ENCODE measurements around the gene SLC24A4. TPM values are rescaled to one million over a fixed set of nuclear protein-coding genes. Genes with fewer than 3 reads are reported as not detected.

The SLC24A4 gene
- total and polyA plus RNA-seq, 7 experiments from 2014 or later: 0.10 to 15.3 (median 2.1) TPM; not detected in 4

GRCh38 chr14:92507174-92507768 is 184.3 kb downstream of the SLC24A4 start:
- H3K36me3 ChIP-seq (ENCODE audit: control insufficient read depth in 2 of 3, insufficient read depth in 3 of 3, low read length in 3 of 3): no peaks in the 10 kb centered on the region
- peaks cover 0 to 37% (median 0%) of the 10 kb centered on the region in 5 donors for H3K27me3 Mint-ChIP-seq
- H3K4me3 ChIP-seq (ENCODE audit: low read length): no peak overlapping the region
- H3K9me3 ChIP-seq (ENCODE audit: control insufficient read depth in 2 of 3, low read length in 3 of 3): no peaks in the 10 kb centered on the region
- H3K36me3 Mint-ChIP-seq: peaks cover 0 to 3% (median 0%) of the 10 kb centered on the region in 5 donors
- ChIA-PET POLR2A (no interaction called here), CTCF (no interaction called here)
- DNase-seq: no peak
- H3K4me1 Mint-ChIP-seq: peaks cover 5 to 26% (median 14%) of the 10 kb centered on the region in 7 donors
- intact Hi-C loops (cut with micrococcal nuclease): no loop called here
- peaks cover 0 to 8% of the 10 kb centered on the region in 2 donors for H3K4me1 ChIP-seq (ENCODE audit: control insufficient read depth in 2 of 2, insufficient read depth in 2 of 2, low read length in 2 of 2)
- H3K27ac ChIP-seq (ENCODE audit: low read depth, low read length): no peak overlapping the region
- no peak overlapping the region for H3K4me3 Mint-ChIP-seq
- peak overlapping the region in 1 of 9 donors; percentile 77 for H3K27ac Mint-ChIP-seq
- peak; percentile 72 for ATAC-seq
- H3K27me3 ChIP-seq (ENCODE audit: control insufficient read depth in 2 of 2, insufficient read depth in 2 of 2, low read length in 2 of 2): no peaks in the 10 kb centered on the region
- no peaks in the 10 kb centered on the region for H3K9me3 Mint-ChIP-seq

- Mint-ChIP-seq H3K36me3 (peaks cover 0 to 2% (median 0%) of the 10 kb centered on the region in 5 donors), H3K9me3 (no peaks in the 10 kb centered on the region), H3K4me3 (peak overlapping the region in 1 of 10 donors; percentile 21), H3K4me1 (peaks cover 10 to 42% (median 25%) of the 10 kb centered on the region in 7 donors), H3K27me3 (peaks cover 0 to 54% (median 0%) of the 10 kb centered on the region in 5 donors), H3K27ac (no peak overlapping the region)
- no peaks in the 10 kb centered on the region for H3K36me3 ChIP-seq (ENCODE audit: control insufficient read depth in 2 of 3, insufficient read depth in 3 of 3, low read length in 3 of 3)
- intact Hi-C loops (cut with micrococcal nuclease): loop anchor here (5.0 kb wide), 3 partner anchors 36 to 171 kb away; no protein-coding TSS in a partner anchor
- H3K4me3 ChIP-seq (ENCODE audit: low read length): no peak overlapping the region
- POLR2A ChIA-PET: interaction anchor here (0.9 kb wide), 1 partner anchor 27 kb away, joined by 3 read pairs; no protein-coding TSS in a partner anchor
- H3K9me3 ChIP-seq (ENCODE audit: control insufficient read depth in 2 of 3, low read length in 3 of 3): no peaks in the 10 kb centered on the region
- no peaks in the 10 kb centered on the region for H3K27me3 ChIP-seq (ENCODE audit: control insufficient read depth in 2 of 2, insufficient read depth in 2 of 2, low read length in 2 of 2)
- peaks cover 13 to 20% of the 10 kb centered on the region in 2 donors for H3K4me1 ChIP-seq (ENCODE audit: control insufficient read depth in 2 of 2, insufficient read depth in 2 of 2, low read length in 2 of 2)
- ATAC-seq (no peak), DNase-seq (no peak)
- CTCF ChIA-PET: no interaction called here
- H3K27ac ChIP-seq (ENCODE audit: low read depth, low read length): no peak overlapping the region
These were observed 188.0 kb downstream of the SLC24A4 start for GRCh38 chr14:92510972-92511371.

GRCh38 chr14:92511453-92512238 is 188.7 kb downstream of the SLC24A4 start:
- CTCF ChIA-PET: no interaction called here
- no peaks in the 10 kb centered on the region for H3K9me3 ChIP-seq (ENCODE audit: control insufficient read depth in 2 of 3, low read length in 3 of 3)
- ATAC-seq (no peak), DNase-seq (no peak)
- H3K4me3 ChIP-seq (ENCODE audit: low read length): no peak overlapping the region
- peaks cover 18 to 27% of the 10 kb centered on the region in 2 donors for H3K4me1 ChIP-seq (ENCODE audit: control insufficient read depth in 2 of 2, insufficient read depth in 2 of 2, low read length in 2 of 2)
- no peak overlapping the region for H3K27ac ChIP-seq (ENCODE audit: low read depth, low read length)
- POLR2A ChIA-PET: interaction anchor here (0.5 to 0.9 kb wide), 2 partner anchors 27 to 1920 kb away, joined by 3 read pairs; no protein-coding TSS in a partner anchor
- Mint-ChIP-seq H3K4me3 (peak overlapping the region in 5 of 10 donors; percentile 32 to 85 (median 73)), H3K4me1 (peaks cover 10 to 43% (median 25%) of the 10 kb centered on the region in 7 donors), H3K27ac (peak overlapping the region in 3 of 9 donors; percentile 28 to 60 (median 33)), H3K36me3 (peaks cover 0 to 2% (median 0%) of the 10 kb centered on the region in 5 donors), H3K9me3 (no peaks in the 10 kb centered on the region), H3K27me3 (peaks cover 0 to 55% (median 0%) of the 10 kb centered on the region in 5 donors)
- H3K36me3 ChIP-seq (ENCODE audit: control insufficient read depth in 2 of 3, insufficient read depth in 3 of 3, low read length in 3 of 3): no peaks in the 10 kb centered on the region
- no peaks in the 10 kb centered on the region for H3K27me3 ChIP-seq (ENCODE audit: control insufficient read depth in 2 of 2, insufficient read depth in 2 of 2, low read length in 2 of 2)
- intact Hi-C loops (cut with micrococcal nuclease): loop anchor here (5.0 kb wide), 3 partner anchors 36 to 171 kb away; no protein-coding TSS in a partner anchor

DNA sequence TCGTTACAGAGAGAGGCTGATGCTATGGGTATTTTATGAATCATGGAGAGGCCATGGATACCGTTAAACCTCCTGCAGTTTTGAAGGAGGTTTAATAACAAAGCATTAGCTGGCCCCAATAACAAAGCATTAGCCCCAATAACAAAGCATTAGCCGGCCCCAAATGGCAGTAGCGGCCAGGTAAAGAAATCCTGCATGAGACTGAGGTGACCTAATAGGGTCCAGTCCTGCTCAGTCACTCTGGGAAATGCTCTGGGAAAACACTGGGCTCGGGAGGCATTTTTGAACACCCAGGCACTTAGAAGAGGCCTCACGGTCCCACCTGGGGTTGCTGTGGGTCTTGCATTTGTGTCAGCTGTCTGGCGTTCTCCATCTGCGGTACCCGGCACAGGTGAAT is 189.8 kb downstream of the SLC24A4 start:
- peaks cover 17 to 46% (median 28%) of the 10 kb centered on the region in 7 donors for H3K4me1 Mint-ChIP-seq
- peak overlapping the region in 6 of 9 donors; percentile 14 to 60 (median 40) for H3K27ac Mint-ChIP-seq
- H3K9me3 Mint-ChIP-seq: no peaks in the 10 kb centered on the region
- Histone ChIP-seq H3K4me3 (ENCODE audit: low read length) (peak overlapping the region; percentile 76), H3K9me3 (ENCODE audit: control insufficient read depth in 2 of 3, low read length in 3 of 3) (no peaks in the 10 kb centered on the region), H3K36me3 (ENCODE audit: control insufficient read depth in 2 of 3, insufficient read depth in 3 of 3, low read length in 3 of 3) (no peaks in the 10 kb centered on the region), H3K27me3 (ENCODE audit: control insufficient read depth in 2 of 2, insufficient read depth in 2 of 2, low read length in 2 of 2) (no peaks in the 10 kb centered on the region), H3K27ac (ENCODE audit: low read depth, low read length) (peak overlapping the region; percentile 67), H3K4me1 (ENCODE audit: control insufficient read depth in 2 of 2, insufficient read depth in 2 of 2, low read length in 2 of 2) (peaks cover 21 to 39% of the 10 kb centered on the region in 2 donors)
- intact Hi-C loops (cut with micrococcal nuclease): loop anchor here (1.0 to 5.0 kb wide), 4 partner anchors 34 to 169 kb away; no protein-coding TSS in a partner anchor
- ChIA-PET POLR2A (no interaction called here), CTCF (interaction anchor here (0.7 to 0.8 kb wide), 2 partner anchors 11 to 101 kb away, joined by 3 read pairs; no protein-coding TSS in a partner anchor)
- DNase-seq (no peak), ATAC-seq (no peak)
- peaks cover 0 to 2% (median 0%) of the 10 kb centered on the region in 5 donors for H3K36me3 Mint-ChIP-seq
- H3K27me3 Mint-ChIP-seq: peaks cover 0 to 65% (median 0%) of the 10 kb centered on the region in 5 donors
- peak overlapping the region; percentile 48 to 85 (median 73) for H3K4me3 Mint-ChIP-seq

DNA sequence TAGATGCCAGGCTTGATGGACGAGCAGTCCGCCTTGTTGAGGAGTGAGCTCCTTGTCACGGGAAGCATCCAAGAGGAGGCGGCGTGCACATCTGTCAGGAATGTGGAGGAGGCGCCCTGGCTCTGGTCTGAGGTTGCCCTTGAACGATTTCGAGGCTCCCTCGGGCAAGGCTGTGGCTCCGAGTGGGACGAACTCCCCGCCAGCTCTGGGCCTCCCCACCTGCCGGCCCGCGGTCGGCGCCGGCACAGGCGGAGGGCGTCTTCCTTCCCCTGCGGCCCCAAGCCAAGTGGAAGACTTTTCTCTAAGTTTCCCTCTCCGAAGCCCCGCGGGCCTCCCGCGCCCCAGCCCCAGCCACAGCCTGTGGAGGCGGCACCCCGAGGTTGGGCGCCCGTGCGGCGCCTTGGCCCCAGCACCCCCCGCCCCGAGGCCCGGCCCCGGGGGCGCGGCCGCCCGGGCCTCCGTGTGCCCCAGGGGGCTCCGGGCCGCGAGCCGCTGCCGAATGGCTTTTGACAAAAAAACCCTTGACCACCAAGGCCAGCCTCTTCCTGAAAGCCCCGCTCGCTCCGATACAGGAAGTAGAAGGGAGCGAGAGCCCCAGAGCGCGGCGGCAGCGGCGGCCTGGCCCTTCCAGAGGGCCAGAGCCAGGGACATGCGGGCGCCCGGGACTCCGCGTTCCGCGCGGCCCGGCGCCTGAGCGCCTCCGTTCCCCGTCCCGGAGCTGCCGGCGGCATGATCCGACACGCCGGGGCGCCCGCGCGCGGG is 190.4 kb downstream of the SLC24A4 start, which contains the start of gene RIN3:
Gene RIN3 (plus strand): TSS at position 578 of the 762 bp plus-strand sequence. CDS start 152 bp downstream, at position 730.
- Mint-ChIP-seq H3K4me3 (peak within 1 kb of the TSS; percentile 48 to 86 (median 76)), H3K27ac (peak within 1 kb of the TSS in 8 of 9 donors; percentile 14 to 71 (median 56)), H3K9me3 (no peaks in the 10 kb centered on the region), H3K36me3 (peaks cover 0 to 2% (median 0%) of the 10 kb centered on the region in 5 donors), H3K4me1 (peaks cover 21 to 48% (median 34%) of the 10 kb centered on the region in 7 donors), H3K27me3 (peaks cover 0 to 62% (median 0%) of the 10 kb centered on the region in 5 donors)
- CTCF ChIA-PET: interaction anchor here (0.7 to 0.8 kb wide), 2 partner anchors 10 to 100 kb away, joined by 3 read pairs; no protein-coding TSS in a partner anchor
- H3K9me3 ChIP-seq (ENCODE audit: control insufficient read depth in 2 of 3, low read length in 3 of 3): no peaks in the 10 kb centered on the region
- H3K27me3 ChIP-seq (ENCODE audit: control insufficient read depth in 2 of 2, insufficient read depth in 2 of 2, low read length in 2 of 2): no peaks in the 10 kb centered on the region
- intact Hi-C loops (cut with micrococcal nuclease): loop anchor here (1.0 to 5.0 kb wide), 4 partner anchors 34 to 169 kb away; no protein-coding TSS in a partner anchor
- no peaks in the 10 kb centered on the region for H3K36me3 ChIP-seq (ENCODE audit: control insufficient read depth in 2 of 3, insufficient read depth in 3 of 3, low read length in 3 of 3)
- H3K27ac ChIP-seq (ENCODE audit: low read depth, low read length): peak within 1 kb of the TSS; percentile 67
- POLR2A ChIA-PET: no interaction called here
- ATAC-seq (peak; percentile 71), DNase-seq (peak in 8 of 9 donors; percentile 17 to 43 (median 38))
- H3K4me3 ChIP-seq (ENCODE audit: low read length): peak within 1 kb of the TSS; percentile 76
- peaks cover 25 to 44% of the 10 kb centered on the region in 2 donors for H3K4me1 ChIP-seq (ENCODE audit: control insufficient read depth in 2 of 2, insufficient read depth in 2 of 2, low read length in 2 of 2)

Data from naive thymus-derived CD4-positive, alpha-beta T cell (primary cell).